Measurements from ENCODE around the gene TENM3.

The TENM3 gene

GRCh38 chr4:182555997-182556418 lies 312.8 kb downstream of the TENM3 start:
- no peak overlapping the region for H3K9ac ChIP-seq (ENCODE audit: low read length)
- no peak overlapping the region for H3K4me3 ChIP-seq (ENCODE audit: low read length)
- no peaks in the 10 kb centered on the region for H3K79me2 ChIP-seq (ENCODE audit: low read length)
- H3K4me2 ChIP-seq (ENCODE audit: low read depth, low read length): no peak overlapping the region
- H3K27ac ChIP-seq (ENCODE audit: low read length): no peak overlapping the region
- TF ChIP-seq EZH2 (optimal IDR thresholded peaks at IDR 0.05; ENCODE audit: low read depth, low read length) (no peak), EZH2phosphoT487 (IDR thresholded peaks at IDR 0.05; ENCODE audit: low read length) (no peak), CTCF (IDR thresholded peaks at IDR 0.05; ENCODE audit: low read length) (no peak)
- no peaks in the 10 kb centered on the region for H3K27me3 ChIP-seq (replicated peaks; ENCODE audit: insufficient read depth, low read length)
- H3K9me3 ChIP-seq (replicated peaks; ENCODE audit: insufficient read depth, low read length): no peaks in the 10 kb centered on the region
- H4K20me1 ChIP-seq (ENCODE audit: insufficient read depth, low read length): no peaks in the 10 kb centered on the region
- H3F3A ChIP-seq (ENCODE audit: insufficient read depth, low read length): no peaks in the 10 kb centered on the region
- H2AFZ ChIP-seq (ENCODE audit: low read length): no peak overlapping the region
- no peaks in the 10 kb centered on the region for H3K36me3 ChIP-seq (replicated peaks; ENCODE audit: insufficient read depth, low read length)
- DNase-seq: no peak
- H3K4me1 ChIP-seq (ENCODE audit: low read length): no peaks in the 10 kb centered on the region
- H3K9me2 ChIP-seq (replicated peaks; ENCODE audit: insufficient read depth, low read length): no peaks in the 10 kb centered on the region

DNA sequence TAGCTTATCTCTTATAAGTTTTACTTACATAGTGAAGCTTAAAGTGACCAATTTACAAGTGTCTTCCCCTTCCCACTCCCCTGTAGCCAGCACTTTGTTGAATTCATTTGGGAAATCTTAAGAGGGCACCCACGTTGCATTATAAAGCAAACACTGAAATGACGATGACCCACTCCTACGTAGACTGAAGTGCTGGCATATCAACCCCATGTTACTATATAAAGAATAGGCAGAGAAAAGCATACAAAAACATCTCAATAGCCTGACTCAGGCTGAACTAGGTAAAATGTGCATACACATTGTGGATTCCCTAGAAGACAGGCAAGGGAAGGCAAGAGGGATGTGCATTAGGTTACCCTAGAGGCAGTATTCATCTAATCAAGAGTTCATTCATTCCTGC lies 313.4 kb downstream of the TENM3 start:
- TF ChIP-seq EZH2phosphoT487 (IDR thresholded peaks at IDR 0.05; ENCODE audit: low read length) (no peak), CTCF (IDR thresholded peaks at IDR 0.05; ENCODE audit: low read length) (no peak), EZH2 (optimal IDR thresholded peaks at IDR 0.05; ENCODE audit: low read depth, low read length) (no peak)
- Histone ChIP-seq H3K79me2 (ENCODE audit: low read length) (no peaks in the 10 kb centered on the region), H3K9ac (ENCODE audit: low read length) (no peak overlapping the region), H3K4me1 (ENCODE audit: low read length) (no peaks in the 10 kb centered on the region), H3K9me3 (replicated peaks; ENCODE audit: insufficient read depth, low read length) (no peaks in the 10 kb centered on the region), H3K27me3 (replicated peaks; ENCODE audit: insufficient read depth, low read length) (no peaks in the 10 kb centered on the region), H3K4me3 (ENCODE audit: low read length) (no peak overlapping the region), H3K36me3 (replicated peaks; ENCODE audit: insufficient read depth, low read length) (no peaks in the 10 kb centered on the region), H3F3A (ENCODE audit: insufficient read depth, low read length) (no peaks in the 10 kb centered on the region), H2AFZ (ENCODE audit: low read length) (no peak overlapping the region), H3K4me2 (ENCODE audit: low read depth, low read length) (no peak overlapping the region), H4K20me1 (ENCODE audit: insufficient read depth, low read length) (no peaks in the 10 kb centered on the region), H3K9me2 (replicated peaks; ENCODE audit: insufficient read depth, low read length) (no peaks in the 10 kb centered on the region), H3K27ac (ENCODE audit: low read length) (no peak overlapping the region)
- no peak for DNase-seq

GRCh38 chr4:182560358-182560757 lies 317.2 kb downstream of the TENM3 start:
- no peak overlapping the region for H3K4me2 ChIP-seq (ENCODE audit: low read depth, low read length)
- no peaks in the 10 kb centered on the region for H3F3A ChIP-seq (ENCODE audit: insufficient read depth, low read length)
- no peak overlapping the region for H3K9ac ChIP-seq (ENCODE audit: low read length)
- H3K9me2 ChIP-seq (replicated peaks; ENCODE audit: insufficient read depth, low read length): no peaks in the 10 kb centered on the region
- no peak overlapping the region for H2AFZ ChIP-seq (ENCODE audit: low read length)
- no peaks in the 10 kb centered on the region for H3K27me3 ChIP-seq (replicated peaks; ENCODE audit: insufficient read depth, low read length)
- DNase-seq: no peak
- H4K20me1 ChIP-seq (ENCODE audit: insufficient read depth, low read length): no peaks in the 10 kb centered on the region
- H3K79me2 ChIP-seq (ENCODE audit: low read length): no peaks in the 10 kb centered on the region
- no peaks in the 10 kb centered on the region for H3K9me3 ChIP-seq (replicated peaks; ENCODE audit: insufficient read depth, low read length)
- no peaks in the 10 kb centered on the region for H3K4me1 ChIP-seq (ENCODE audit: low read length)
- TF ChIP-seq EZH2 (optimal IDR thresholded peaks at IDR 0.05; ENCODE audit: low read depth, low read length) (no peak), CTCF (IDR thresholded peaks at IDR 0.05; ENCODE audit: low read length) (no peak), EZH2phosphoT487 (IDR thresholded peaks at IDR 0.05; ENCODE audit: low read length) (no peak)
- H3K4me3 ChIP-seq (ENCODE audit: low read length): no peak overlapping the region
- no peaks in the 10 kb centered on the region for H3K36me3 ChIP-seq (replicated peaks; ENCODE audit: insufficient read depth, low read length)
- no peak overlapping the region for H3K27ac ChIP-seq (ENCODE audit: low read length)

Data from MM.1S (cell line).